MM.1S (cell line): Measurements from ENCODE around the gene NNT.

Source experiments
- EZH2 ChIP-seq: fragments of 300-600 bp; sonication (generic); optimal IDR thresholded peaks from 2 replicates; pipeline ENCODE3; 2017; ENCODE audit warnings: low read depth, mild to moderate bottlenecking, antibody characterized with exemption, low read length, mixed read lengths
- EZH2phosphoT487 ChIP-seq: fragments of 300-600 bp; sonication (generic); IDR thresholded peaks from 2 replicates; pipeline ENCODE4 v1.6.1; 2018; ENCODE audit warnings: antibody characterized with exemption, low read length
- TF ChIP-seq, protein P1 (sequence below): fragments of 300-600 bp; sonication (generic); IDR thresholded peaks from 2 replicates; pipeline ENCODE4 v1.5.1; 2016; ENCODE audit warnings: antibody characterized with exemption, low read length, mixed read lengths

DNA sequence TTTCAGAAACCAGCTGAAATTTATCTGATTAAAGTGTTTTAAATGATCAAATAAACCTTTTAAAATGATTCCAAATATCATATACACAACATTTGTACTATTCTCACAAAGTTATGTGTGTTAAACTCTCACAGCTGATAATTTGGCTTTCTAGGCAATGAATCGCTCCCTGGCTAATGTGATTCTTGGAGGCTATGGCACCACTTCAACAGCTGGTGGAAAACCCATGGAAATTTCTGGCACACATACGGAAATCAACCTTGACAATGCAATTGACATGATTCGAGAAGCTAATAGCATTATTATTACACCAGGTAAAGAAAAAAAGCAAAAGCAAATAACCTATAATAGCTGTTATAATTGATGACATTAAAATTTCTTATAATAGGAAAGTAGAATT is 72.4 kb downstream of the NNT start:
- TF ChIP-seq, protein P1, sequence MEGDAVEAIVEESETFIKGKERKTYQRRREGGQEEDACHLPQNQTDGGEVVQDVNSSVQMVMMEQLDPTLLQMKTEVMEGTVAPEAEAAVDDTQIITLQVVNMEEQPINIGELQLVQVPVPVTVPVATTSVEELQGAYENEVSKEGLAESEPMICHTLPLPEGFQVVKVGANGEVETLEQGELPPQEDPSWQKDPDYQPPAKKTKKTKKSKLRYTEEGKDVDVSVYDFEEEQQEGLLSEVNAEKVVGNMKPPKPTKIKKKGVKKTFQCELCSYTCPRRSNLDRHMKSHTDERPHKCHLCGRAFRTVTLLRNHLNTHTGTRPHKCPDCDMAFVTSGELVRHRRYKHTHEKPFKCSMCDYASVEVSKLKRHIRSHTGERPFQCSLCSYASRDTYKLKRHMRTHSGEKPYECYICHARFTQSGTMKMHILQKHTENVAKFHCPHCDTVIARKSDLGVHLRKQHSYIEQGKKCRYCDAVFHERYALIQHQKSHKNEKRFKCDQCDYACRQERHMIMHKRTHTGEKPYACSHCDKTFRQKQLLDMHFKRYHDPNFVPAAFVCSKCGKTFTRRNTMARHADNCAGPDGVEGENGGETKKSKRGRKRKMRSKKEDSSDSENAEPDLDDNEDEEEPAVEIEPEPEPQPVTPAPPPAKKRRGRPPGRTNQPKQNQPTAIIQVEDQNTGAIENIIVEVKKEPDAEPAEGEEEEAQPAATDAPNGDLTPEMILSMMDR, result no peak
- TF ChIP-seq EZH2 (no peak), EZH2phosphoT487 (no peak)
